Measurements from ENCODE around the gene FOXE1. TPM values are rescaled to one million over a fixed set of nuclear protein-coding genes. Genes with fewer than 3 reads are reported as not detected.

FOXE1 gene
- total RNA-seq, 1 donor from 2014 or later, result not detected

DNA sequence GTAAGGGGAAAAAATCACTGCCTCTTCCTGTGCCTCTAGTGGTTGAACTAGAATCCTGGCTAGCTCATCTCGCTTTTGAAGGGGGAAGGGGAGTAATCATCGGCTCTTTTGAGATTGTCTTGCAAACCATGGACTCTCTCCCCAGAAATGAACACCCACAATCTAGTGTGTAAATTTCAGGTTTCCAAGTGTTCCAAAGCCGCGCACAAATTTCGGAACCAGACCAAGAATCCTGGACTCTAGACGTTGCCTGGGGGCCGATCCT lies 4.9 kb upstream of the FOXE1 start:
- no peak for DNase-seq (ENCODE audit: low read depth)

DNA sequence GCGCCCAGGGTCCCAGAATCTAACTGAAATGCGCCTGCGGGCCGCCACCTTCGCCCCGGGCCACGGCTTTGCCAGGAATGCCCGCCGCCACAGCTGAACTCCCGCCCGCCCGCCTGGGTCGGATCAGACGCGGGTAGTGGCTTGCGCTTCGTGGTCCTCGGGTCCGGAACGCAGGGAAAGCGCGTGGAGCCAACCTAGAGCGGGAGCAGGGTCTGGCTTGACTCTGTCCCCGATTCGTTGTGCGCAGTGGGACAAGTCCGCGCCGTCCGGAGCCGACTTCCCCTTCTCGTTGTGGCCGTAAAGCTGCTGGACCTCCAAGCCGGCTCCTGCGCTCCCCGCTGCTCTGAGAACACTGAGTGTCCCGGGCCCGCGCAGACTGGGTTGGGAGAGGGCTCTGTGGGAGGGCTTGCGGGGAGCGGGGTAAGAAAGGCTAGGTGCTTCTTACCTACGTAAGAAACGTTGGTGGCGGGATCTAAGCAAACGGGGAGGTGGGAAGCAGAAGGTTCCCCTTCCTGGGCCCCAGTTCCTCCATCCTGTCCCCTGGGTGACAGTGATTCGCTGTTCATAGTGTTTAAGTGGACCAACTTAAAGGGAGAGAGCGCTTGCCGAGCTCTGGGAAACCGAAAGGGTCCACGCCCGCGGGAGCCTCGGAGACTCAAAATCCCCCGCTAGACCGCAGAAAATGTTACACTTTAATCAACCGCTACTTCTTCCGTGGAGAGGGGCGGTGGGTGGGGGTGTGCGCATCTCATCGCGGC lies 4.4 kb upstream of the FOXE1 start:
- no peak for DNase-seq (ENCODE audit: low read depth)

DNA sequence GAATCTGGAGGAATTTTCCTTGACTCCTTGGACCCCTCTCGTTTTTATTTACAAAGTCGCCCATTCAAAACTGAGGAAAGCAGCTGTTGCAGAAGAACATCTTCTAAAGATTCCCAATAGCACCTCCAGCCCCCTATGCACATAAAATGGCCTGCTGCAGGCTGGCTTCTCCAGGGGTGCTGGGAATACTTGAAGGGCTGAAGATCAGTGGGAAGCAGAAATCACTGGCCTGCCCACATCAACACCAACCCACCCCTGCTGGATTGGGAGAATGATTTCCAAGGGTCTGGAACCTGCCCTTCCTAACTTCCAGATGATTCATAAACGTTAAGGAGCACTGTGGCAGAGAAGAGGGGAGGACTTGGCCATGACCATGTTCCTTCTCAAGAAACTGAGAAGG lies 3.0 kb upstream of the FOXE1 start:
- no peak for DNase-seq (ENCODE audit: low read depth)

DNA sequence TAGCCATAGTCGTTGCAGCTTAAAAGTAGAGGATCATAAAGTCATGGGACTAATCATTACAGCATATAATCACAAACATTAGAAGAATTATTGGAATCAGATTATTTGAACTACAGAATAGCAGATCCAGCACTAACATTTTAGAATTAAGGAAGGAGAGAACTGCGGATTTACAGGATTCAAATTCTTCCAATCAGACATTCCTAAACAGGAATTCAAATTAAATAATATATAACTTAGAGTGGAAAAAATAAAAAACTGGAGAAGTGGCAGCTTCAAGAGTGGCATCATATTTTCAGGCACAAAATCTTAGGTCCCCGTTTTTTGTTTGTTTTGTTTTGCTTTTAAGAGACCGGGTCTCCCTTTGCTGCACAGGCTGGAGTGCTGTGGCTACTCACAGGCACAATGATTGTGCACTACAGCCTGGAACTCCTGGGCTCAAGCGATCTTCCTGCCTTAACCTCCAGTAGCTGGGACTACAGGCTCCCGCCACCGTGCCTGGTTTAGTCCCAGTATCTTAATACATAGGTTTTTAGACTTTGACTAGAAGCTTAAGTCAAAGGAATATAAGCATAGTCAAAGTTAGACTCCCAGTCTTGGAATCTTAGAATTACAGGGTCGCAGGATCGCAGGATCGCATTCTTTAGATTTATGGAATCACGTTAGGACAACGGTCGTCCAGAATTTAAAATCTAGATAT lies 2.1 kb upstream of the FOXE1 start:
- no peak for DNase-seq (ENCODE audit: low read depth)

DNA sequence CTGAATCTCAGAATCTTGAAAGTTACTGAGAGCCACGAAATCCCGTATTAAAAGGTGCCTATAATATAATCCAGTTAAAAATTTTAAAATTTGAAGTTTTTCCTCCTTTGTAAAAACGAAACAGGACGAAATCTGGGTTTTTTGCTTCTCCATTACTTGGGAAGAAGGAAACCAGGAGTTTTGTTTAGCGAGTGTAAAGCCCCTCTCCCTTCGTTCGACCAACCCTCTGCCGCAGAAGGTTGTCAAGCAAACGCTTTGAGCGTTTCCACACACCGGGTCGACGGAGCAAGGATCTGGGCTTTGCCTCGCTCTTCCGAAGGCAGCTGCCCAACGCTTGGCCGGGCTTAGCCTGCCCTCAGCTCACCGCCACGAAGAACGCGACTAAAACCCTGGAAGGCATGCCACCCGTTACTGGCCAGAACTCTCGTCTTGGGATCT lies 1.6 kb upstream of the FOXE1 start:
- no peak for DNase-seq (ENCODE audit: low read depth)

DNA sequence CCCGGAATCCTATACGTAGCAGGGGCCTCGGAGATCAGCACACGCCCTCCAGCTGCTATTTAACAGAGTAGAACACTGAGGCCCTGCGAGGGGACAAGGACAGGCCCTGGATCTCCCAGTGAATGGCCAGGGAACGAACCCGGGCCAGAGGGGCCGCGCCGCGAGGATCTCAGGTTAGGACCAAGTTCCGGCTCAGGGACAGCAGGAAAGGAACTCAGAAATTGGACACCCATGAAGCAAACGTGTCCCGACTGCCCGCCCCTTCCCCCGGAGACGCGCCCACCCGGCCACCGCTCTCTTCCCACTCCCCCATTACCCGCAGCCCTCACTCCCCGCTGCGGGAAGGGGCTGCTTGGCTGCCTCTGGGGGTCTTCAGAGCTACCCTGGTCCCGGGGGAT lies 1.0 kb upstream of the FOXE1 start:
- no peak for DNase-seq (ENCODE audit: low read depth)

DNA sequence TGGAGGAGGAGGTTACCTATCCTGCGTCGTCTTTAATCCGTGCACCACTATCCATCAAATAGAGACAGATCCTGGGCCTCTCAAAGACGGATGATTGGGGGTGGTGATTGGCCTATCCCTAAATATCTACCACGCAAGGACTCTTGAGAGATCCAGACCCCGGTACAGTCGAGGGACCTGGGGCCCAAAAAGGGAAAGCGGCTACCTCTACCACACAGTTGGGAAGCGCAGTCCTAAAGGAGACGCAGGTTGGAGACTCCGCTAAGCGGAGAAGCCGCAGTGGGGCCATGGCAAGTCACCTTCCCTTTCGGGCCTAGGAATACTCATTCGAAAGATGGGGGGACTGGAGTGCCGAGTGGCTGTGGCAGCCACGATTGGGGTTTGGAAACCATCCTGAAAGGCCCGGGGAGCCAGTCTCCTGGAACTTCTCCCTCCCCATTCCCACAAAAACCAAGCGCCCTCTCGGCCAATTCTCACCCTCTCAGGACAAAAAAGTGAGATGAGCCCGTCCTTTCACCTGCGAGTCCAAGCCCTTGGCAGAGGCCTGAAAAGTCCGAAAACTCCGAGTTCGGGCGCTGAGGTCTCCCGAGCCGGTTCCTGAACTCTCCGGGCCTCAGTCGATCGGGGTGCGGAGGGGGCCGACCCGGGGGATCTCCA lies 499 bp upstream of the FOXE1 start:
- no peak for DNase-seq (ENCODE audit: low read depth)

DNA sequence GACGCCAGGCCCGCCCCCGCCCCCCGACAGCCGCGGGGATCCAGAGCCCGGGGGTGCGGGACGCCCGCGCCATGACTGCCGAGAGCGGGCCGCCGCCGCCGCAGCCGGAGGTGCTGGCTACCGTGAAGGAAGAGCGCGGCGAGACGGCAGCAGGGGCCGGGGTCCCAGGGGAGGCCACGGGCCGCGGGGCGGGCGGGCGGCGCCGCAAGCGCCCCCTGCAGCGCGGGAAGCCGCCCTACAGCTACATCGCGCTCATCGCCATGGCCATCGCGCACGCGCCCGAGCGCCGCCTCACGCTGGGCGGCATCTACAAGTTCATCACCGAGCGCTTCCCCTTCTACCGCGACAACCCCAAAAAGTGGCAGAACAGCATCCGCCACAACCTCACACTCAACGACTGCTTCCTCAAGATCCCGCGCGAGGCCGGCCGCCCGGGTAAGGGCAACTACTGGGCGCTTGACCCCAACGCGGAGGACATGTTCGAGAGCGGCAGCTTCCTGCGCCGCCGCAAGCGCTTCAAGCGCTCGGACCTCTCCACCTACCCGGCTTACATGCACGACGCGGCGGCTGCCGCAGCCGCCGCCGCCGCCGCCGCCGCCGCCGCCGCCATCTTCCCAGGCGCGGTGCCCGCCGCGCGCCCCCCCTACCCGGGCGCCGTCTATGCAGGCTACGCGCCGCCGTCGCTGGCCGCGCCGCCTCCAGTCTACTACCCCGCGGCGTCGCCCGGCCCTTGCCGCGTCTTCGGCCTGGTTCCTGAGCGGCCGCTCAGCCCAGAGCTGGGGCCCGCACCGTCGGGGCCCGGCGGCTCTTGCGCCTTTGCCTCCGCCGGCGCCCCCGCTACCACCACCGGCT lies 1.0 kb downstream of the FOXE1 start:
- DNase-seq (ENCODE audit: low read depth), result no peak

DNA sequence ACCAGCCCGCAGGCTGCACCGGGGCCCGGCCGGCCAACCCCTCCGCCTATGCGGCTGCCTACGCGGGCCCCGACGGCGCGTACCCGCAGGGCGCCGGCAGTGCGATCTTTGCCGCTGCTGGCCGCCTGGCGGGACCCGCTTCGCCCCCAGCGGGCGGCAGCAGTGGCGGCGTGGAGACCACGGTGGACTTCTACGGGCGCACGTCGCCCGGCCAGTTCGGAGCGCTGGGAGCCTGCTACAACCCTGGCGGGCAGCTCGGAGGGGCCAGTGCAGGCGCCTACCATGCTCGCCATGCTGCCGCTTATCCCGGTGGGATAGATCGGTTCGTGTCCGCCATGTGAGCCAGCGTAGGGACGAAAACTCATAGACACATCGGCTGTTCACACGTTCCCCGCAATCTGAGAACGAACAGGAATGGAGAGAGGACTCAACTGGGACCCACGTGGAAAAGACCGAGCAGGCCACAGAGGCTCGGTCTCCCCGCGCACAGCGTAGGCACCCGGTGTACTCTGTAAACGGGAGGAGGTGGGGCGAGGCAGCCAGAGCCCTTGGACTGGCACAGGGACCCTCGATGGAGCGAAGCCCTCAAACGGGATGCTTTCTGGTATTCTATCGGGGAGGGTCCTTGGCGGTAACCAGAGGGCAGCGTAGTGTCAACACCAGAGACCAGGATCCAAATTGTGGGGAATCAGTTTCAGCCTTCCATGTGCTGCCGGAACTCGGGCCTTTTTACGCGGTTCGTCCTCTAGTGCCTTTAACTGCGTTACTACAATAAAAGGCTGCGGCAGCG lies 1.9 kb downstream of the FOXE1 start:
- DNase-seq (ENCODE audit: low read depth), result no peak

DNA sequence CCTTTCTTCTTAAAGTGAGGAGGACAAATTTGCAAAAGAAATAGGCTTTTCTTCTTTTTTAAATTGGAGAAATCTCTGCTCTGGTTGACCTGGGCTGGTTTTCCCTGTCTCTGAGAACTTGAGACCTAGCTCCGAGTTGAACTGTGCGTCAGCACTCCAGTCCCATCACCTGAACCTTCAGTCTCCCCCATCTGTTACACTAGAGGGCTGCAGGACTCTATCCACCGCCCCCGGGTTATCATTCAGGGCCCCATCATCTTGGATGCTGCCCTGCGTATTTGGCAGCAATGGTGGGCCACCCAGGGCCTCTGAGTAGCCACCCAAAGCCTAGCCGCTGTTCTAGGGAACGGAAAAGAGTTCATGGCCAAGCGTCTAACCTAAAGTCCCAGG lies 2.5 kb downstream of the FOXE1 start:
- no peak for DNase-seq (ENCODE audit: low read depth)

DNA sequence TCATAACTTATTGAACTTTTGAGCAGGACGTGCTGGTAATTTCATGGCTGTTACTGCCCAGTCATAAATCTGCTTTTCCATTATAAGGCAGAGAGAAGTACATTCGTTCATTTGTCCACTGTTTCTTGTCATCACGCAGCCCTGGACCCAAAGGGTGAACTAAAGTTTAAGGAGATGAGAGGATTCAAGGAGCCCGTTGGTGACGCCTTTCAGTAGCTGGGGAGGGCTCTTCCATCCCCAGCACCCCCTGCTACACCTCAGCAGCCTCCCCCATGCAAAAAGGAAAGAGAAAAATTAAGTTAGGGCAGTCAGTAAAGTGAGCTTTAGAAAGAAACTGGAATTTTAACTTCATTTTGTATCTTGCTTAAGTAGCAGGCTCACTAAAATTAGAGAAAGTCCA lies 2.9 kb downstream of the FOXE1 start:
- DNase-seq (ENCODE audit: low read depth), result no peak

DNA sequence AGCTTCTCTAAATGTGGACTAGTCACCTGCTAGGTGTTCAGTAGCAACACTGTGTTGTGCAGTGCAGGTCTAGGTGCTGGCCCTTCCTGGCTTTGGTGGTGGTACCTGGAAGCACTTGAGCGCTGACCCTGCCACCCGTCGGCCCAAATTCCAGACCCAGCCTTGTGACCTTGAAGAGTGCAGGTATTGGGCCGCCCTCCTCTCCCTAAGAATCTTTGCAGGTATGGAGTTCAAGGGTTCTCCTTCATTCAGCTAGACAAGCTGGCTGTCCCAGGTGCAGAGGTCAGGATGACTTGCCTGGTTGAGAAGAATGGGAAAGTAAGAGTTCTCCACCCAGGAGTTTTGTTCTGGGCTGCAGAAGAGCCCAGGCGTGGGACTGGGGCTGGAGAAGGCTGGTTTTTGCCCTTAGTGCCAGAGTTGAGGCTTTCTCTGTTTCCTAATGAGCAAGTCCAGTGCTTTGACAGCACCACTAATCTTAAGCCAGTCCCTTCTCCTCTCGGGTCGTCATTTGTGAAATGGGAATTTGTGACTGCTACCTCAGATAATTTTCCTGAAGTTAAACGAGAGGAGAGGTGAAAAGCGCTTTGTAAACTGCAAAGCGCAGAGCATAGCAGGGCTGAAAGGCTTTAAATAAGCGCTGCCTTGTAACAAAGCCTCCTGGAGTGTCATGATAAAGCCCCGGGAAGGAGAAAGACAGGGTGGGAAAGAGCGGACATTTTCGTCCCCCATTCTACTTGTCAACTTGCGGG lies 4.0 kb downstream of the FOXE1 start:
- DNase-seq (ENCODE audit: low read depth), result no peak

DNA sequence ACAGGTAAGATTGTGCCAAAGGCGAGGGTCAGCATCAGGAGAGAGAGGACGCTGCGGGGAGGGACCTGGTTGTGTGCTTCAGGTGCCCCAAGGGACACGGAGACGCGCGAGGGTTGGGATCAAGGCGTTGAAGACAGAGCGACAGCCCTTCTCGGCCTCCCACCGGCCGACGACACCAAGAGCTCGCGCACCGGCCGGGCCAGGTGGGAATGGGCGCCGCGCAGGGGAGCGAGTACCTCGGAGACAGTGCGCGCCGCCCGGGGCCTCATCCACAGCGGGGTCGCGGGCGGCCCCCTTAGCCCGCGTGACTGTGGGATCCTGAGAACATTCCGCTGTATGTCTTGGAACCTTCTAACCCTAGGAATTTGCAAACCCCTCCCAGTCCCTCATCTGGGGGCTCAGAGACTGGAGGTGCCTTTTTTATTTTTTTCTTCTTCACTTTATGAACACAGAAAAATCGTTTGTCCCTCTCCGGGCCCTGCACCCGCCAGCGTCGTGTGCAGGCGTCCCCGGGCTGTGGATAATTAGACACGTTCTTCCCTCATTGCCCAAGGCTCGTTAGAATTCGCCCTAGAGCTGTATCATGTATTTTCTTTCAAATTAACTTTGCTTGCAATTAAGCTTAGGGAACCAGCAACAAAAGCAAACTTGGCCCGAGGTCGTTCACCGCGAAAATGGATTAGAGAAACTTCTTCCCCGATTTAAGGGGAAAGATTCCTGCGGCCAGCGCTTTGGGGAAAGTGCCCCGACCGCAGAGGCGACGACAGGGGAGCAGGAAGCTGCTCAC lies 4.8 kb downstream of the FOXE1 start:
- DNase-seq (ENCODE audit: low read depth), result no peak

DNA sequence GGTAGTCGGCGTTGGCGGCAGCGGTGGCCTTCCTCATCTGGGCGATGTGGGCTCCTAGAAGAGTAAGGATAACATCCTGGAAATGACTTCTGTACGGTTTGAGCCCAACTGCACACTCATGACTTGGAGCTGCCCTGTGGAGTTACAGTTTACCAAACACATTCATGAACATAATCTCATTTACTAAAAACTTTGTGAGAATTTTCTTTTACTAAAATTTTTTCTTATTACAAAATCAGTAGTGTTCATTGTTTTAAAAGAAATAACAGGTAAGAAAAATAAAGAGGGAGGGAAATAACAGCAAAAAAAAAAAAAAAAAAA lies 5.3 kb downstream of the FOXE1 start:
- DNase-seq (ENCODE audit: low read depth), result no peak

DNA sequence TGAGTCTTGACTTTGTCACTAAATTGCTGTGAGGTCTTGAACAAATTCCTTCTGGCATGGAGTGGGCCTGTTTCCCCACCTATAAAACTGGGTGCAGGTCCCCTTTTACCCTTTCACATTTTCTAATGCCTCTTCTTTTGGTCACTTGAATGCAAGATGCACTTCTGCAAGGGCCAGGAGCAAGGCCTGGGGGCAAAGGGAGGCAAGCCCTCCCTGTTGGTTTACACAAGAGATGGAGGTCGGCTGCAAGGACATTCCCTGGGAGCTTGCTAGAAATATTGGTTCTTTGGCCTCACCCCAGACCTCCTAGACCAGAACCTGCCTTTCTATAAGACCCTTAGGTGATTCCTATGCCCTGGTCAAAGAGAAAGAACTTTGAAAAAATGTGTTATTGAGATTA lies 5.8 kb downstream of the FOXE1 start:
- no peak for DNase-seq (ENCODE audit: low read depth)

DNA sequence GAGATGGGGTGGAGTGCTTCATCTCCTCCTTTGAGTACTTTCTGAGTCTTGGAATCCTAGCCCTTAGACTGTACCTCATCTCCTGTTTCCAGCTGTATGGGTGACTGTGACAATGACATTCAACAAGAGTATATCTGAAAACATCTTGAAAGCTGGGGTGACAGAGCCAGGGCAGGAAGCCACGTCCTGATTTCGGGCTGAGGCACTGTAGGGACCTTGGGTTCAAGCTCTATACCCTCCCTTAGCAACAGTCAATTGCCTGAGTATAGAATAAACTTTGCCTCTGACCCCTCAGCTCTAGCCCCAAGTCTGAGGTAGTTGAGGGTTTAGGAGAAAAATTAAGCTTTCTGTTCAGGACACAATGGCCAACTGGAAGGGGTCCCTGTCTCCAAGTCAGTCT lies 6.3 kb downstream of the FOXE1 start:
- DNase-seq (ENCODE audit: low read depth), result no peak

DNA sequence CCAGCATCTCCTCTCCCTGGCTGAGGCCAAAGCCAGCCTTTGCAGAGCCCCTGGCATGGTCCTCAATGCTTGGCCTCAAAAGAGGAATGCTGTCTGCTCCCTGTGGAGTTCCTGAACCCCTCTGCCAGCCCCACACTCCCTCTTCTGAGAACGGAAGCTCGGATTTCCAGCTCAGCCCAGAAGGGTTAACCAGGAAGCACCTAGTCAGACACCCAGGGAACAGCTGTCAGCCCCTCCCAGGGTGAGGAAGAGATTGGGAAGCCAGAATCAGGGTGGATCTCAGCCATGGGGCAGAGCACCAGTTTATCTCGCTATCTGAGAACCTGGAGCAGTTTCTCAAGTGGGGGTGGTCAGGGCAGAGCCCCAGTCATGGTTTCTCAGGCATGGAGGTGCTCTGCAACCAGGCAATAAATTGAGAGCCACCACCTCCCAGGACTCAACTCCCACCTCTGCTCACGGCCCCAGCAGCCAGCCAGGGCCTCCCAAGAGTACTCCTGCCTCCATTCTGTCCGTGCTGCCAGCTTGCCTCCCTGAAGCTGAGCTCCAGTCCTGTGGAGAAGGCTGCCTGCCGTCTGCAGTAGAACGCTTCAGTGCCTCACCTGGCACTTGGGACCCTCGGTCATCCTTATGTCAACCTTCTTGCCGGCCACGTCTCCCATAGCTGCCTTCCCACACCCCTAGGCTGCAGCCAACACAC lies 7.6 kb downstream of the FOXE1 start:
- DNase-seq (ENCODE audit: low read depth), result peak; percentile 22

DNA sequence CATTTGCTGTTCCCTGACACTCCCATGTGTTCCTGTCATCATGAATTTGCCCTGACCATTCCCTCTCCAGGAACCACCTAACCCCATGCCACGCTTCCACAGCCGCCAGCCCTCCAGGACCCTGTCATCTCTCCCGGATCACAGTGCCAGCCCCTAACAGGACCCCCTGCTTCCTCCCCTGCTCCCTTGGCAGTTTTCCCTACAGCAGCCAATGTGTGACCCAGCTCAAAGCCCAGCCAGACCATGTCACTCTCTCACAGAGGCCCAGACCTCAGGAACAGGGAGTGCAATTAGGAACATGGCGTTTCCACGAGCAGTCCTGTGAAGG lies 8.1 kb downstream of the FOXE1 start:
- DNase-seq (ENCODE audit: low read depth), result no peak

DNA sequence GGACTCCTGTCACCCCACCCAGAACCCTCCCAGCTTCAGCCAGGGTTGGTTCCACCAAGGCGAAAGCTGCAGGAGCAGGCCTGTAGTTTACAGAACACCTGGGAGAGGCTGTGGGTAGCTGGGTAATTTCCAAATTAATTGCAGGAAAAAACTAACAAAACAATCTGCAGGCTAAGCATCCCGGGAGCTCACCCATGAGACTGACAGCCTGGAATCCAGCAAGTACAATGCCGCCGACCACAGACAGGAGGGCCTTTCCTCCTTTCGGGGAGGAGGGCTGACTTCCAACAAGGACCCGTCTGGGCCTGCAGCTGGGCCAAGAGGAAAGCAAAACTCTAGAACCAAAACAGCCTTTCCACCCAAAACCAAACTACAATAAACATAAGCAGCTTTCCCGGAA lies 10.3 kb downstream of the FOXE1 start:
- DNase-seq (ENCODE audit: low read depth), result no peak

Data from myocyte (in vitro differentiated cells).